ENCODE data around the gene CLN3.
A peak's percentile ranks its signal among the peaks of the same experiment; 100 is the strongest.
"Not testable (repeated sequence)": the region's sequence is repeated elsewhere in the genome, so short reads cannot be mapped to it uniquely, and the experiment has no call there.

Gene CLN3

GRCh38 chr16:28497386-28497785 lies 5.5 kb upstream of the CLN3 start:
- DNase-seq = no peak
- in situ Hi-C loops (cut with MboI; ENCODE audit: low pct_unique_long_range_greater_than_20kb, low sequenced_read_pairs) = no loop called here

- DNase-seq = no peak
- in situ Hi-C loops (cut with MboI; ENCODE audit: low pct_unique_long_range_greater_than_20kb, low sequenced_read_pairs) = no loop called here
These were observed 5.0 kb upstream of the CLN3 start for GRCh38 chr16:28496844-28497243.

- in situ Hi-C loops (cut with MboI; ENCODE audit: low pct_unique_long_range_greater_than_20kb, low sequenced_read_pairs) = no loop called here
These were observed 4.2 kb upstream of the CLN3 start for GRCh38 chr16:28495795-28496749.

GRCh38 chr16:28495098-28495793 lies 3.4 kb upstream of the CLN3 start:
- DNase-seq = no peak
- in situ Hi-C loops (cut with MboI; ENCODE audit: low pct_unique_long_range_greater_than_20kb, low sequenced_read_pairs) = no loop called here

More at GRCh38 chr16:28495795-28496749, 4.2 kb upstream of the CLN3 start:
- no peak for DNase-seq

- peak; percentile 99 for DNase-seq
- in situ Hi-C loops (cut with MboI; ENCODE audit: low pct_unique_long_range_greater_than_20kb, low sequenced_read_pairs) = loop anchor here (5.0 kb wide), 1 partner anchor 48 kb away; no protein-coding TSS in a partner anchor
These were observed 2.4 kb upstream of the CLN3 start, which contains the start of gene APOBR for GRCh38 chr16:28494121-28494851. Gene APOBR, plus strand, starts transcription at chr16:28494643. Its CDS starts 39 bp downstream, at chr16:28494682.

GRCh38 chr16:28492511-28492910 lies 637 bp upstream of the CLN3 start:
- DNase-seq = no peak
- in situ Hi-C loops (cut with MboI; ENCODE audit: low pct_unique_long_range_greater_than_20kb, low sequenced_read_pairs) = loop anchor here (5.0 kb wide), 1 partner anchor 50 kb away; no protein-coding TSS in a partner anchor

- DNase-seq = peak; percentile 59
- in situ Hi-C loops (cut with MboI; ENCODE audit: low pct_unique_long_range_greater_than_20kb, low sequenced_read_pairs) = loop anchor here (5.0 kb wide), 1 partner anchor 51 kb away; no protein-coding TSS in a partner anchor
These were observed 474 bp downstream of the CLN3 start for GRCh38 chr16:28491230-28491969.

- no peak for DNase-seq
- in situ Hi-C loops (cut with MboI; ENCODE audit: low pct_unique_long_range_greater_than_20kb, low sequenced_read_pairs) = no loop called here
These were observed 5.6 kb downstream of the CLN3 start for GRCh38 chr16:28486266-28486665.

GRCh38 chr16:28483361-28483760 lies 8.5 kb downstream of the CLN3 start:
- in situ Hi-C loops (cut with MboI; ENCODE audit: low pct_unique_long_range_greater_than_20kb, low sequenced_read_pairs); DNase-seq: not testable (repeated sequence)

- DNase-seq = no peak
- in situ Hi-C loops (cut with MboI; ENCODE audit: low pct_unique_long_range_greater_than_20kb, low sequenced_read_pairs) = no loop called here
These were observed 9.8 kb downstream of the CLN3 start for GRCh38 chr16:28482026-28482425.

GRCh38 chr16:28478506-28479180 lies 13.2 kb downstream of the CLN3 start:
- in situ Hi-C loops (cut with MboI; ENCODE audit: low pct_unique_long_range_greater_than_20kb, low sequenced_read_pairs) = no loop called here
- DNase-seq = no peak

GRCh38 chr16:28477311-28477920 lies 14.5 kb downstream of the CLN3 start:
- in situ Hi-C loops (cut with MboI; ENCODE audit: low pct_unique_long_range_greater_than_20kb, low sequenced_read_pairs) = no loop called here

GRCh38 chr16:28475221-28475620 lies 16.7 kb downstream of the CLN3 start:
- no peak for DNase-seq
- in situ Hi-C loops (cut with MboI; ENCODE audit: low pct_unique_long_range_greater_than_20kb, low sequenced_read_pairs) = no loop called here

More at GRCh38 chr16:28477311-28477920, 14.5 kb downstream of the CLN3 start:
- DNase-seq = no peak

GRCh38 chr16:28473714-28474265 lies 18.1 kb downstream of the CLN3 start:
- no peak for DNase-seq
- in situ Hi-C loops (cut with MboI; ENCODE audit: low pct_unique_long_range_greater_than_20kb, low sequenced_read_pairs) = no loop called here

- in situ Hi-C loops (cut with MboI; ENCODE audit: low pct_unique_long_range_greater_than_20kb, low sequenced_read_pairs); DNase-seq: not testable (repeated sequence)
These were observed 44.8 kb downstream of the CLN3 start for GRCh38 chr16:28447081-28447480.

GRCh38 chr16:28446388-28446787 lies 45.5 kb downstream of the CLN3 start:
- in situ Hi-C loops (cut with MboI; ENCODE audit: low pct_unique_long_range_greater_than_20kb, low sequenced_read_pairs); DNase-seq: not testable (repeated sequence)

- in situ Hi-C loops (cut with MboI; ENCODE audit: low pct_unique_long_range_greater_than_20kb, low sequenced_read_pairs); DNase-seq: not testable (repeated sequence)
These were observed 47.9 kb downstream of the CLN3 start for GRCh38 chr16:28443943-28444342.

Measured in KBM-7 (cell line).